DND-41 (cell line): ENCODE results near the gene S100PBP.
A peak's percentile ranks its signal among the peaks of the same experiment; 100 is the strongest.
"Not testable (repeated sequence)": the region's sequence is repeated elsewhere in the genome, so short reads cannot be mapped to it uniquely, and the experiment has no call there.

Experiments
- ATAC-seq: fragments of 200-7000 bp; cut with Tn5 transposase; 3 replicates; pipeline ENCODE4 v1.9.1; 2021; ENCODE audit warnings: low read depth; ENCODE audit not compliant: insufficient read depth
- DNase-seq: peaks from one replicate; pipeline ENCODE4 v3.0.0-alpha.2; 2020
- H2AFZ ChIP-seq: 2 replicates; pipeline ENCODE4 v1.6.0; 2012; ENCODE audit warnings: low read depth, low read length
- H3K27ac ChIP-seq: 2 replicates; pipeline ENCODE4 v1.5.1; 2012; ENCODE audit warnings: low read length, inconsistent platforms
- H3K27me3 ChIP-seq: fragments of 200-600 bp; sonication (generic); 2 replicates; pipeline ENCODE4 v1.6.0; 2012; ENCODE audit warnings: low read length, mild to moderate bottlenecking, inconsistent platforms; ENCODE audit not compliant: insufficient read depth, poor library complexity
- H3K36me3 ChIP-seq: 2 replicates; pipeline ENCODE4 v1.5.1; 2012; ENCODE audit warnings: low read length, inconsistent platforms; ENCODE audit not compliant: insufficient read depth
- H3K4me1 ChIP-seq: 2 replicates; pipeline ENCODE4 v1.5.1; 2012; ENCODE audit warnings: mild to moderate bottlenecking, low read length; ENCODE audit not compliant: insufficient read depth
- H3K4me2 ChIP-seq: 2 replicates; pipeline ENCODE4 v1.6.0; 2012; ENCODE audit warnings: mild to moderate bottlenecking, moderate library complexity, low read length, inconsistent platforms; ENCODE audit not compliant: insufficient read depth
- H3K4me3 ChIP-seq, 2 experiments: fragments of 200-600 bp in 1 of 2; shearing (Covaris generic) in 1 of 2; 2 replicates each; pipeline ENCODE4 v1.5.1; 2012 to 2016; ENCODE audit warnings: inconsistent platforms in 2 of 2, low read length in 2 of 2, mild to moderate bottlenecking in 2 of 2, low read depth in 1 of 2, moderate library complexity in 1 of 2
- H3K79me2 ChIP-seq: 2 replicates; pipeline ENCODE4 v1.6.0; 2012; ENCODE audit warnings: low read length, inconsistent platforms; ENCODE audit not compliant: insufficient read depth
- H3K9ac ChIP-seq: 2 replicates; pipeline ENCODE4 v1.6.0; 2012; ENCODE audit warnings: low read depth, mild to moderate bottlenecking, inconsistent platforms, low read length, moderate library complexity
- H3K9me3 ChIP-seq: 2 replicates; pipeline ENCODE4 v1.5.1; 2012; ENCODE audit warnings: low read length, moderate library complexity, mild to moderate bottlenecking, inconsistent platforms; ENCODE audit not compliant: insufficient read depth, severe bottlenecking
- H4K20me1 ChIP-seq: 2 replicates; pipeline ENCODE4 v1.6.0; 2012; ENCODE audit warnings: low read length; ENCODE audit not compliant: insufficient read depth
- EZH2 ChIP-seq: IDR thresholded peaks from 3 replicates; pipeline ENCODE4 v1.6.1; 2012; ENCODE audit warnings: borderline replicate concordance, low read depth, mild to moderate bottlenecking, moderate library complexity, low read length, inconsistent platforms; ENCODE audit not compliant: severe bottlenecking
- TF ChIP-seq, protein P1 (sequence below): IDR thresholded peaks from 2 replicates; pipeline ENCODE4 v1.5.1; 2012; ENCODE audit warnings: borderline replicate concordance, low read length, moderate library complexity, mild to moderate bottlenecking; ENCODE audit not compliant: poor library complexity, severe bottlenecking; ENCODE audit errors: extremely low read depth

The S100PBP gene

DNA sequence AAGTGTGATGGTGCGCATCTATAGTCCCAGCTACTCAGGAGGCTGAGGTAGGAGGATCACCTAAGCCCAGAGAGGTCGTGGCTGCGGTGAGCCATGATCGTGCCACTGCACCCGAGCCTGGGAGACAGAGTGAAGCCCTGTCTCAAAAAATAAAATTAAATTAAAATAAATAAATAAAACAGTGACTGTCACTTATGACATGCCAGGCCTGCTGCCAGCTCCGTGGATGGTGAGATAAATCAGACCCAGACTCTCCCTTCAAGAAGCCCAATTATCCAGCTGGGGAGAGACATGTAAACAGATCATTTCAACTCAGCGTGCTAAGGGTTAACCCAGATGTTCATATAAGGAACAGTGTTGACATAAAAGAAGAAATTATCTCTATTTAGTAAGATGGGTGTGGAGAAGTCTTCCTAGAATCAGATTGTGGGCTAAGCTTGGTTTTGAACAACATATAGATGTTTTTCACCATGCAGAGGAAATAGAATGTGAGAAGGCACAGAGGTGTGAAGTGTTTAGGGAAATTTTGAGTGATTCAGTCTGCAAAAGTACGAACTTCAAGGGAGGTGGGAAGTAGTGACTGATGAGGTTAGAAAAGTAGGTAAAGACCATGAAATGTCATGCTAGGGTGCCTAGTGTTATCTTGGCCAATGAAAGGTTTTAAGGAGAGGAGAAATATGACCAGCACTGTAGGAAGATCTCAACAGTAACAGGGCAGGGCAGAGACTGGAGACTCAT, 18.6 kb upstream of the S100PBP start:
- H4K20me1 ChIP-seq = peaks cover 26% of the 10 kb centered on the region; the same call in 1 of the 2 replicates
- no peaks in the 10 kb centered on the region for H3K27me3 ChIP-seq
- no peak for ATAC-seq
- DNase-seq = no peak
- H2AFZ ChIP-seq = no peak overlapping the region
- H3K4me3 ChIP-seq = no peak overlapping the region
- peaks cover 92% of the 10 kb centered on the region for H3K36me3 ChIP-seq
- H3K27ac ChIP-seq = no peak overlapping the region
- H3K4me2 ChIP-seq = no peak overlapping the region
- H3K9ac ChIP-seq = no peak overlapping the region
- no peaks in the 10 kb centered on the region for H3K9me3 ChIP-seq
- TF ChIP-seq EZH2 = no peak
- TF ChIP-seq, protein P1, sequence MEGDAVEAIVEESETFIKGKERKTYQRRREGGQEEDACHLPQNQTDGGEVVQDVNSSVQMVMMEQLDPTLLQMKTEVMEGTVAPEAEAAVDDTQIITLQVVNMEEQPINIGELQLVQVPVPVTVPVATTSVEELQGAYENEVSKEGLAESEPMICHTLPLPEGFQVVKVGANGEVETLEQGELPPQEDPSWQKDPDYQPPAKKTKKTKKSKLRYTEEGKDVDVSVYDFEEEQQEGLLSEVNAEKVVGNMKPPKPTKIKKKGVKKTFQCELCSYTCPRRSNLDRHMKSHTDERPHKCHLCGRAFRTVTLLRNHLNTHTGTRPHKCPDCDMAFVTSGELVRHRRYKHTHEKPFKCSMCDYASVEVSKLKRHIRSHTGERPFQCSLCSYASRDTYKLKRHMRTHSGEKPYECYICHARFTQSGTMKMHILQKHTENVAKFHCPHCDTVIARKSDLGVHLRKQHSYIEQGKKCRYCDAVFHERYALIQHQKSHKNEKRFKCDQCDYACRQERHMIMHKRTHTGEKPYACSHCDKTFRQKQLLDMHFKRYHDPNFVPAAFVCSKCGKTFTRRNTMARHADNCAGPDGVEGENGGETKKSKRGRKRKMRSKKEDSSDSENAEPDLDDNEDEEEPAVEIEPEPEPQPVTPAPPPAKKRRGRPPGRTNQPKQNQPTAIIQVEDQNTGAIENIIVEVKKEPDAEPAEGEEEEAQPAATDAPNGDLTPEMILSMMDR = no peak
- H3K79me2 ChIP-seq = peaks cover 54% of the 10 kb centered on the region
- H3K4me1 ChIP-seq = no peaks in the 10 kb centered on the region

DNA sequence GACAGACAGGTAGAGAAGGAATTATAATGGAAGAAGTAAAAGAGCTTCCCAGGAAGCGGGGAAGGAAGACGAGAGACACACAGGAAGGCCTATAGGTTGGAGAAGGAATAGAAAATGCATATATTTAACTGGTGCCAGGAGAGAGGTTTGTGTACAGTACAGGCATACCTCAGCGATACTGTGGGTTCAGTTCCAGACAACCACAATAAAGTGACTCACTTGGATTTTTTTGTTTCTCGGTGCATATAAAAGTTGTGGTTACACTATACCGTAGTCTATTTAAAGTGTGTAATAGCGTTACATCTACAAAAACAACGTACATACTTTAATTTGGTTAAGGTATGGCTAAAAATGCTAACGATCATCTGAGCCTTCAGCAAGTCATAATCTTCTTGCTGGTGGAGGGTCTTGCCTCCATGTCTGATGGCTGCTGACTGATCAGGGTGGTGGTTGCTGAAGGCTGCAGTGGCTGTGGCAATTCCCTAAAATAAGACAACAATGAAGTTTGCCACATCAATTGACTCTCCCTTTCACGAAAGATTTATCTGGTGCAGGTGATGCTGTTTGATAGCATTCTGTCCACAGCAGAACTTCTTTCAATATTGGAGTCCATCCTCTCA, 16.2 kb upstream of the S100PBP start:
- Histone ChIP-seq H3K27ac (no peak overlapping the region), H4K20me1 (peaks cover 30% of the 10 kb centered on the region; the same call in 1 of the 2 replicates), H3K4me3 (no peak overlapping the region), H3K9ac (no peak overlapping the region), H2AFZ (no peak overlapping the region), H3K79me2 (peaks cover 59% of the 10 kb centered on the region), H3K9me3 (no peaks in the 10 kb centered on the region), H3K27me3 (no peaks in the 10 kb centered on the region), H3K36me3 (peaks cover 85% of the 10 kb centered on the region), H3K4me1 (no peaks in the 10 kb centered on the region), H3K4me2 (no peak overlapping the region)
- no peak for TF ChIP-seq EZH2
- no peak for DNase-seq
- ATAC-seq = peak; percentile 49; the same call in 2 of the 3 replicates

DNA sequence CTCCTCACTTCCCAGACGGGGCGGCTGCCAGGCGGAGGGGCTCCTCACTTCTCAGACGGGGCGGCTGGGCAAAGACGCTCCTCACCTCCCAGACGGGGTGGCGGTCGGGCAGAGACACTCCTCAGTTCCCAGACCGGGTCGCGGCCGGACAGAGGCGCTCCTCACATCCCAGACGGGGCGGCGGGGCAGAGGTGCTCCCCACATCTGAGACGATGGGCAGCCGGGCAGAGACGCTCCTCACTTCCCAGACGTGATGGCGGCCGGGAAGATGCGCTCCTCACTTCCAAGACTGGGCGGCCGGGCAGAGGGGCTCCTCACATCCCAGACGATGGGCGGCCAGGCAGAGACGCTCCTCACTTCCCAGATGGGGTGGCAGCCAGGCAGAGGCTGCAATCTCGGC, 13.0 kb upstream of the S100PBP start:
- H3K27ac ChIP-seq, H3K9me3 ChIP-seq, H2AFZ ChIP-seq, DNase-seq, H3K27me3 ChIP-seq, H3K4me3 ChIP-seq, H3K4me1 ChIP-seq, H3K9ac ChIP-seq, H3K4me2 ChIP-seq, ATAC-seq: not testable (repeated sequence)
- Histone ChIP-seq H3K36me3 (peaks cover 87% of the 10 kb centered on the region), H4K20me1 (peaks cover 35% of the 10 kb centered on the region; the same call in 1 of the 2 replicates), H3K79me2 (peaks cover 74% of the 10 kb centered on the region)

DNA sequence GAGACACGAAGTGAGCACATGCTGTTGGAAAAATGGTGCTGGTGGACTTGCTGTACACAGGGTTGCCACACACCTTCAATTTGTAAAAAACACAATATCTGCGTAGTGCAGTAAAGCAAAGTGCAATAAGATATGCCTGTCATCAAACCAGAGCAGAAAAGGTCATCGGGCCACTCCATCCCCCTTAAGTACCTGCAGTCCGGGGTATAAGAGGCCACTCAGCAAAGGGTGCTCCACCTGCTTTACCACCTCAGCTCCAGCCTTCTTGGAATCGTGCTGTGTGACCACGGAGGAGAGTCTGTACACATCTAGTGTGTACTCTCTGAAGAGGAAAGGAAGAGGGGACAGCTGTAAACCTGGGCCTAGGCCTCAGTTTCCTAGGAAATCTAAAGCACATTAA, 11.2 kb upstream of the S100PBP start:
- H3K4me2 ChIP-seq = no peak overlapping the region
- ATAC-seq (no peak), DNase-seq (no peak)
- no peak overlapping the region for H3K9ac ChIP-seq
- H3K27me3 ChIP-seq = no peaks in the 10 kb centered on the region
- TF ChIP-seq EZH2 = no peak
- TF ChIP-seq, protein P1 = no peak
- peaks cover 40% of the 10 kb centered on the region; the same call in 1 of the 2 replicates for H4K20me1 ChIP-seq
- H3K4me3 ChIP-seq = no peak overlapping the region
- no peak overlapping the region for H3K27ac ChIP-seq
- no peak overlapping the region for H2AFZ ChIP-seq
- peaks cover 76% of the 10 kb centered on the region for H3K79me2 ChIP-seq
- peaks cover 87% of the 10 kb centered on the region for H3K36me3 ChIP-seq
- peaks cover 6% of the 10 kb centered on the region; the same call in 1 of the 2 replicates for H3K4me1 ChIP-seq
- no peaks in the 10 kb centered on the region for H3K9me3 ChIP-seq
